HG03469 (cell line): ENCODE data around the gene OTUB1.

Experiments used
- ATAC-seq: cut with Tn5 transposase; IDR thresholded peaks from one replicate; pipeline ENCODE4 v1.9.1; 2021; ENCODE audit warnings: mild to moderate bottlenecking, moderate library complexity, moderate number of reproducible peaks; ENCODE audit not compliant: unreplicated experiment

Gene OTUB1

GRCh38 chr11:64004590-64004984, 18.3 kb downstream of the OTUB1 start:
- no peak for ATAC-seq

- ATAC-seq: no peak
These were observed 19.5 kb downstream of the OTUB1 start for GRCh38 chr11:64005691-64006090.

GRCh38 chr11:64006398-64006797, 20.2 kb downstream of the OTUB1 start:
- ATAC-seq: no peak

GRCh38 chr11:64007160-64007628, 21.0 kb downstream of the OTUB1 start:
- no peak for ATAC-seq

- no peak for ATAC-seq
These were observed 21.5 kb downstream of the OTUB1 start for GRCh38 chr11:64007629-64008282.

- ATAC-seq: no peak
These were observed 22.2 kb downstream of the OTUB1 start for GRCh38 chr11:64008283-64008913.

GRCh38 chr11:64008914-64009633, 22.8 kb downstream of the OTUB1 start:
- ATAC-seq: no peak

GRCh38 chr11:64009710-64010109, 23.5 kb downstream of the OTUB1 start:
- no peak for ATAC-seq

- ATAC-seq: no peak
These were observed 24.5 kb downstream of the OTUB1 start for GRCh38 chr11:64010783-64011182.

- no peak for ATAC-seq
These were observed 25.1 kb downstream of the OTUB1 start for GRCh38 chr11:64011371-64011770.

- no peak for ATAC-seq
These were observed 27.1 kb downstream of the OTUB1 start for GRCh38 chr11:64013141-64013896.

- no peak for ATAC-seq
These were observed 28.1 kb downstream of the OTUB1 start for GRCh38 chr11:64014356-64014755.

GRCh38 chr11:64015510-64015909, 29.3 kb downstream of the OTUB1 start:
- no peak for ATAC-seq

GRCh38 chr11:64015935-64016845, 30.0 kb downstream of the OTUB1 start:
- ATAC-seq: no peak

- no peak for ATAC-seq
These were observed 31.6 kb downstream of the OTUB1 start for GRCh38 chr11:64017945-64018224.

GRCh38 chr11:64018310-64018709, 32.1 kb downstream of the OTUB1 start:
- no peak for ATAC-seq

- ATAC-seq: no peak
These were observed 33.1 kb downstream of the OTUB1 start for GRCh38 chr11:64019106-64020037.

- no peak for ATAC-seq
These were observed 34.9 kb downstream of the OTUB1 start for GRCh38 chr11:64020976-64021756.

- no peak for ATAC-seq
These were observed 35.5 kb downstream of the OTUB1 start for GRCh38 chr11:64021757-64022093.
